Measurements from ENCODE around the gene SLF2. TPM values are rescaled to one million over a fixed set of nuclear protein-coding genes. Genes with fewer than 3 reads are reported as not detected.

The SLF2 gene
- total and polyA plus RNA-seq, 2 of the 13 experiments (the other 11 are each of a cell fraction or from before 2014, with no cell fraction given), result 12.2 to 48.1 TPM

- TF ChIP-seq ZNF770 (CRISPR knock-in tag; IDR thresholded peaks at IDR 0.05) (0 out of 2 replicates have a peak, but pooled peaks have one; percentile 48), GATAD2A (CRISPR knock-in tag; IDR thresholded peaks at IDR 0.05) (peak; percentile 60; the same call in 1 of the 2 replicates), ZGPAT (CRISPR knock-in tag; IDR thresholded peaks at IDR 0.05) (peak; percentile 30; the same call in 1 of the 2 replicates), ZNF121 (CRISPR knock-in tag; IDR thresholded peaks at IDR 0.05) (no peak), SUZ12 (IDR thresholded peaks at IDR 0.05; ENCODE audit: low read depth, low read length) (no peak), ZNF263 (CRISPR knock-in tag; IDR thresholded peaks at IDR 0.05) (no peak), ZSCAN30 (CRISPR knock-in tag; IDR thresholded peaks at IDR 0.05) (no peak), ISL2 (CRISPR knock-in tag; IDR thresholded peaks at IDR 0.05) (peak; percentile 31; the same call in 1 of the 2 replicates), AHR (CRISPR knock-in tag; IDR thresholded peaks at IDR 0.05) (no peak), NCOR1 (IDR thresholded peaks at IDR 0.05; ENCODE audit: borderline replicate concordance, low read length) (0 out of 2 replicates have a peak, but pooled peaks have one; percentile 33), ZSCAN9 (CRISPR knock-in tag; IDR thresholded peaks at IDR 0.05; ENCODE audit: borderline replicate concordance) (no peak), RARG (CRISPR knock-in tag; IDR thresholded peaks at IDR 0.05; ENCODE audit: low read depth) (no peak), RELA (CRISPR knock-in tag; IDR thresholded peaks at IDR 0.05) (no peak), SKI (IDR thresholded peaks at IDR 0.05; ENCODE audit: partially characterized antibody) (no peak), ZNF142 (CRISPR knock-in tag; IDR thresholded peaks at IDR 0.05) (no peak), RXRB (CRISPR knock-in tag; IDR thresholded peaks at IDR 0.05; ENCODE audit: borderline replicate concordance) (peak; percentile 42), PHB2 (IDR thresholded peaks at IDR 0.05; ENCODE audit: partially characterized antibody) (no peak), PPARG (CRISPR knock-in tag; conservative IDR thresholded peaks at IDR 0.05) (no peak), FOXJ3 (CRISPR knock-in tag; IDR thresholded peaks at IDR 0.05; ENCODE audit: borderline replicate concordance) (no peak), NR2C2 (CRISPR knock-in tag; IDR thresholded peaks at IDR 0.05; ENCODE audit: borderline replicate concordance) (peak; percentile 70), ZBTB21 (CRISPR knock-in tag; IDR thresholded peaks at IDR 0.05) (no peak), ZNF839 (CRISPR knock-in tag; IDR thresholded peaks at IDR 0.05; ENCODE audit: borderline replicate concordance) (no peak), ZMYM4 (CRISPR knock-in tag; IDR thresholded peaks at IDR 0.05) (no peak), IRX3 (CRISPR knock-in tag; IDR thresholded peaks at IDR 0.05; ENCODE audit: borderline replicate concordance, low read depth) (no peak)
Measured at GRCh38 chr10:100902622-100903021, 10.1 kb upstream of the SLF2 start (continued).

Measured in HepG2 (cell line).